KMS-11 (cell line): ENCODE results near the gene EXOC3L4.

Source experiments
- H2AFZ ChIP-seq: fragments of 200-600 bp; sonication (generic); 2 replicates; pipeline ENCODE4 v1.6.1; 2016; ENCODE audit warnings: antibody characterized with exemption, mixed run types, low read depth
- H3K27ac ChIP-seq: fragments of 200-600 bp; sonication (generic); 2 replicates; pipeline ENCODE4 v1.6.1; 2016; ENCODE audit warnings: mild to moderate bottlenecking, mixed run types
- H3K27me3 ChIP-seq: fragments of 200-600 bp; sonication (generic); 2 replicates; pipeline ENCODE4 v1.6.1; 2017; ENCODE audit warnings: mild to moderate bottlenecking, low read depth, mixed run types, moderate library complexity; ENCODE audit not compliant: insufficient read depth
- H3K36me3 ChIP-seq: fragments of 200-600 bp; sonication (generic); 2 replicates; pipeline ENCODE4 v1.6.1; 2017; ENCODE audit warnings: mild to moderate bottlenecking, mixed run types; ENCODE audit not compliant: insufficient read depth
- H3K4me1 ChIP-seq: fragments of 200-600 bp; sonication (generic); 2 replicates; pipeline ENCODE4 v1.6.1; 2016; ENCODE audit warnings: mild to moderate bottlenecking, low read depth, mixed run types; ENCODE audit not compliant: poor library complexity, severe bottlenecking
- H3K4me2 ChIP-seq: fragments of 200-600 bp; sonication (generic); 2 replicates; pipeline ENCODE4 v1.7.0; 2016; ENCODE audit warnings: mild to moderate bottlenecking, mixed run types
- H3K4me3 ChIP-seq: fragments of 200-600 bp; sonication (generic); IDR thresholded peaks from 2 replicates; pipeline ENCODE4 v1.6.1; 2017; ENCODE audit warnings: low read depth, low read length, mixed read lengths; ENCODE audit not compliant: insufficient read depth
- H3K79me2 ChIP-seq: fragments of 200-600 bp; sonication (generic); 2 replicates; pipeline ENCODE4 v1.6.1; 2016; ENCODE audit warnings: low read depth, mixed run types; ENCODE audit not compliant: insufficient read depth
- H3K9ac ChIP-seq: fragments of 200-600 bp; sonication (generic); 2 replicates; pipeline ENCODE4 v1.6.1; 2016; ENCODE audit warnings: mild to moderate bottlenecking, mixed run types
- H4K20me1 ChIP-seq: fragments of 200-600 bp; sonication (generic); 2 replicates; pipeline ENCODE4 v1.6.1; 2016; ENCODE audit warnings: mild to moderate bottlenecking, mixed run types; ENCODE audit not compliant: insufficient read depth
- TF ChIP-seq, protein P1 (sequence below): fragments of 200-600 bp; sonication (generic); conservative IDR thresholded peaks from 2 replicates; pipeline ENCODE4 v1.6.1; 2017; ENCODE audit warnings: low read depth, mild to moderate bottlenecking, antibody characterized with exemption, low read length, moderate library complexity, mixed read lengths

EXOC3L4 gene

DNA sequence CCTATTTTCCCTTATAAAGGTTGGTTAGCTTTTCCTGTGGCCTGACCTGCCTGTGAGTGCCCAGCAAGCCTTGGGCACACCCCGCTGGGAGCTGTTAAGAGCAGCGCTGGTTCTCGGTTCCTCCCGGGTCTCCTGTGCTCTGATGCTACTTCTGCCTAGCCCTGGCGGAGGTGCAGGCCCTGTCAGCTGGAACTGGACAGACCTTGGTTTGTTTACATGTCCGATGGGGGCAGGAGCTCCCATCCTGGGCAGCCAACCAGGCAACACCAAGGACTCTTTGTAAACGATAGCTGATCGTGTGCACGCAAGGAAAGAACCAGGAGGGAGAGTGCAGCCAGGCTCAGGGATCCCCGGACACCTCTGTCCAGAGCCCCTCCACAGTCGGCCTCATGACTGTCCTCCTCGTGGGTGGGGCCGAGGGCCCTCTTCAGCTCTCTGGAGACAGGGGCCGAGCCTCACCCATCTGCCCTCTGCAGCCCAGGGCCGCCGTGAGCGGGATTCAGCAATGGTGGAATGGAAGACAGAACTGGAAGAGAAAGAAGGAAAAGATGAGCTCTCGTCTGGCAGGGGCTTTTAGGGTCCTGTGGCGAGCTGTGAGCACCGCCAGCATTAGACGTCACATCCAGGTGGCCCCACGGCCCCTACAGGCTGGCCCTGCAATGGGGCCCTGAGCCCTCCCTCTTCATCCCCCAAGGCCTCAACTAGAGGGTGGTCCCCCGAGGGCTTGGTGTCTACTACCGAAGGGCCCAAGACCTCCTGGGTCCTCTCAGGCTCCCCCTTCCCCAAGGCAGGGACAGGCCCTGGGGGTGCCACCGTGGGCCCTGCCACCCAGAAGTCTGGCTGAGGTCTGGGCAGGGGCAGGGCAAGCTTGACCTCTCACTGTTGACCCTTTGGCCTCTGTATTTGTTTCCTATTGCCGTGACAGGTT, 41.1 kb downstream of the EXOC3L4 start:
- Histone ChIP-seq H3K4me1 (peaks cover 8% of the 10 kb centered on the region), H3K9ac (no peak overlapping the region), H4K20me1 (no peaks in the 10 kb centered on the region), H2AFZ (no peak overlapping the region), H3K27ac (no peak overlapping the region), H3K36me3 (no peaks in the 10 kb centered on the region), H3K4me3 (no peak overlapping the region), H3K27me3 (no peaks in the 10 kb centered on the region), H3K79me2 (no peaks in the 10 kb centered on the region), H3K4me2 (no peak overlapping the region)
- TF ChIP-seq, protein P1, sequence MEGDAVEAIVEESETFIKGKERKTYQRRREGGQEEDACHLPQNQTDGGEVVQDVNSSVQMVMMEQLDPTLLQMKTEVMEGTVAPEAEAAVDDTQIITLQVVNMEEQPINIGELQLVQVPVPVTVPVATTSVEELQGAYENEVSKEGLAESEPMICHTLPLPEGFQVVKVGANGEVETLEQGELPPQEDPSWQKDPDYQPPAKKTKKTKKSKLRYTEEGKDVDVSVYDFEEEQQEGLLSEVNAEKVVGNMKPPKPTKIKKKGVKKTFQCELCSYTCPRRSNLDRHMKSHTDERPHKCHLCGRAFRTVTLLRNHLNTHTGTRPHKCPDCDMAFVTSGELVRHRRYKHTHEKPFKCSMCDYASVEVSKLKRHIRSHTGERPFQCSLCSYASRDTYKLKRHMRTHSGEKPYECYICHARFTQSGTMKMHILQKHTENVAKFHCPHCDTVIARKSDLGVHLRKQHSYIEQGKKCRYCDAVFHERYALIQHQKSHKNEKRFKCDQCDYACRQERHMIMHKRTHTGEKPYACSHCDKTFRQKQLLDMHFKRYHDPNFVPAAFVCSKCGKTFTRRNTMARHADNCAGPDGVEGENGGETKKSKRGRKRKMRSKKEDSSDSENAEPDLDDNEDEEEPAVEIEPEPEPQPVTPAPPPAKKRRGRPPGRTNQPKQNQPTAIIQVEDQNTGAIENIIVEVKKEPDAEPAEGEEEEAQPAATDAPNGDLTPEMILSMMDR = no peak

DNA sequence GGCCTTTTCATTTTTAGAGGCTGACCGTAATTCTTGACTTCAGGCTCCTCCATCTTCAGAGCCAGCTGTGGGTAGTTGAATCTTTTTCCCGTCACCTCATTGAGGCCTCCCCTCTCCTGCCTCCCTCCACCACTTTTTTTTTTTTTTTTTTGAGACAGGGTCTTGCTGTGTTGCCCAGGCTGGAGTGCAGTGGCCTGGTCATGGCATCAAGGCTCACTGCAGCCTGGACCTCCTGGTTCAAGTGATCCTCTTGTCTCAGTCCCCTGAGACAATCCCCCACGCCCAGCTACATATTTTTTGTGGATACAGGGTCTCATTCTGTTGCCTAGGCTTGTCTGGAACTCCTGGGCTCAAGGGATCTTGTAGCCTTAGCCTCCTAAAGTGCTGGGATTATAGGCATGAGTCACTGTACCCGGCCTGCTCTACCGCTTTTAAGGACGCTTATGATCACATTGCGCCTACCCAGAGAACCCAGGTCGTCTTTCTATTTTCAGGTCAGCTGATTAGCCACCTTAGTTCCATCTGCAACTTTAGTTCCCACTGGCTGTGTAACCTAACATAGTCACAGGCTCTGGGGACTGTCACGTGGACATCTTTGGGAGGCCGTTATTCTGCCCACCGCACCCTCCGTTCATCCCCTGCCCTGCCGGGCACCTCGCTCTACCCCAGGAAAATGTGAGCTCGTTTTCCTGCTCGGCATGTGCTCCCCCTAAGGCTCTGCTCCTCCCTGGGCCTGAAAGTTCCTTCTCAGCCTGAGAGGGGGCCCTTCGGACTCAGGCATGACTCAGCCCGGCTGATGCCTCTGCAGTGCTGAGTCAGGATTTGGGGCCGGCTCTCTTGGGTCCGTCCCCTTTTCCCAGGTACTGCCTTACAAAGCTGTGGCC, 42.1 kb downstream of the EXOC3L4 start:
- no peak overlapping the region for H3K27ac ChIP-seq
- no peak overlapping the region for H3K4me2 ChIP-seq
- H3K79me2 ChIP-seq = no peaks in the 10 kb centered on the region
- H3K36me3 ChIP-seq = no peaks in the 10 kb centered on the region
- H3K9ac ChIP-seq = no peak overlapping the region
- TF ChIP-seq, protein P1 = no peak
- H3K4me3 ChIP-seq = no peak overlapping the region
- no peaks in the 10 kb centered on the region for H4K20me1 ChIP-seq
- peaks cover 17% of the 10 kb centered on the region for H3K4me1 ChIP-seq
- H3K27me3 ChIP-seq = no peaks in the 10 kb centered on the region
- no peak overlapping the region for H2AFZ ChIP-seq

DNA sequence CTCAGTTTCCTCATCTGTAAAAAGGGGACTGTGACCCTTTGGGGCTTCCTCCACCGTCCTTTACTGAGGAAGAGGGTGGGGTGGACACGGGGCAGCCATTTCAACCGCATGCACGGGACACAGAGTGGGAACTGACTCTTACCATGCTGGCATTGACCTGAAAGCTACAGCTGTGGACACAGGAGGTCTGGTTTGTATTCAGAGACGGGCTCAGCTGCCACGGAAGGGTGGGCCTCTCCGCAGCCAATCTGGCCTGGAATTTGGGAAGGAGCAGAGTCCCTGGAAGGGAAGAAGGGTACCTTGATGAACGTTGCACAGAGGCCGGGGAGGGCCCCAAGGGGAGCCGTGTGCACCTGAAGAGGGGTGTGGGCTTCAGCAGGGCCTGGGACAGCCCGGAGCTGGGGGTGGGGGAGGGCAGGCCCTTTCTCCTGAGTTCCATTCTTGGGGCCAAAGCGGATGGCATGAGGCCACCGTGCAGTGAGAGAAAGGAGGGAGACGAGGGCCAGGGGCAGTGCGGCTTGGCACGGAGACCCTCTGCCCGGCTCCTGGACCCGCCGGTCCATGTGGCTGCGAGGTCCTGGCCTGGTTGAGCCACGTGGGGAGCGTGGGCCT, 43.3 kb downstream of the EXOC3L4 start:
- no peaks in the 10 kb centered on the region for H3K36me3 ChIP-seq
- no peak overlapping the region for H3K4me3 ChIP-seq
- no peak overlapping the region for H3K9ac ChIP-seq
- H3K27me3 ChIP-seq = no peaks in the 10 kb centered on the region
- TF ChIP-seq, protein P1 = no peak
- no peaks in the 10 kb centered on the region for H3K79me2 ChIP-seq
- no peak overlapping the region for H2AFZ ChIP-seq
- peaks cover 19% of the 10 kb centered on the region for H3K4me1 ChIP-seq
- no peaks in the 10 kb centered on the region for H4K20me1 ChIP-seq
- no peak overlapping the region for H3K27ac ChIP-seq
- H3K4me2 ChIP-seq = no peak overlapping the region

DNA sequence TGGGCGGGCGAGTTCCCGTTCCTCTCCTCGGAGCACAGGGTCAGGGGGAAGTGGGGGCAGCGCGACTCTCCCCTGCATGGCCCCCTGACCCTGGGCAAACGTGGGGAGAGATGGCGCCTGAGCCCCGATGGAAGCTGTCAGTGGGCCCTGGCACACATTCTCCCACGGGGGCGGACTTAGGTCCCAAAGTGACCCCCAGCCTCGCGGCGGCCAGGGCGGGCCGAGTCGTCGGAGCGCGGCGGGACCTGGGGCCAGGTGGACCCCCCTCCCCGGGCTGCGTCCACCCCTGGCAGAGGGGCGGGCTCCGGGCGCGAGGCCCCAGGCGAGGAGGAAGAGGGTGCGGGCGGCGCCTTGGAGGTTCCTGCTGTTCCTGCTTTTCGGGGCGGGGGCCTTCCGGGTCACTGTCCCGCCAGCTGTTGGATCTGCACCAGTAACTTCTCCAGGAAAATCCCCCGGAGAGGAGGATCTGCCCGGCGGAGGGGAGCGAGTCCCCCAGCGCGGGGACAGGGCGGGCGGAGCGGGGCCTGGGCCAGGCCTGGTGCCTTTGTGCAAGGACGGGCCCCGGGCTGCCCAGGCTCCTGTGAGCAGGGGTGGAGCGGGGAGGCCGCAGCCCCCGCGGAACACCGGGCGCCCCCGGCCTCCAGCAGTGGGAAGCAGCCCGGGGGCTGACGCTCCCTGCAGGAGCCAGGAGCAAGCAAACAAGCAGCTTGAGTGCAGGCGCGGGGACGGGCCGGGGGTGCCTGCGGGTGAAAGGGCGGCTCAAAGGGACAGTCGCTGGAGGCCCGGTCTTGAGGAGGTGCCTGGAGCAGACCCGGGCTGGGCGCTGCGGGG, 44.0 kb downstream of the EXOC3L4 start:
- Histone ChIP-seq H3K27ac (no peak overlapping the region), H3K9ac (no peak overlapping the region), H3K4me2 (no peak overlapping the region), H2AFZ (no peak overlapping the region), H3K4me3 (no peak overlapping the region), H3K27me3 (no peaks in the 10 kb centered on the region), H3K36me3 (no peaks in the 10 kb centered on the region), H4K20me1 (no peaks in the 10 kb centered on the region), H3K79me2 (no peaks in the 10 kb centered on the region), H3K4me1 (peaks cover 19% of the 10 kb centered on the region)
- TF ChIP-seq, protein P1 = no peak
